ENCODE data around the gene PEX26.
"Not testable (repeated sequence)": the region's sequence is repeated elsewhere in the genome, so short reads cannot be mapped to it uniquely, and the experiment has no call there.

PEX26 gene

GRCh38 chr22:18056807-18057474 lies 20.8 kb upstream of the PEX26 start:
- DNase-seq: no peak

DNA sequence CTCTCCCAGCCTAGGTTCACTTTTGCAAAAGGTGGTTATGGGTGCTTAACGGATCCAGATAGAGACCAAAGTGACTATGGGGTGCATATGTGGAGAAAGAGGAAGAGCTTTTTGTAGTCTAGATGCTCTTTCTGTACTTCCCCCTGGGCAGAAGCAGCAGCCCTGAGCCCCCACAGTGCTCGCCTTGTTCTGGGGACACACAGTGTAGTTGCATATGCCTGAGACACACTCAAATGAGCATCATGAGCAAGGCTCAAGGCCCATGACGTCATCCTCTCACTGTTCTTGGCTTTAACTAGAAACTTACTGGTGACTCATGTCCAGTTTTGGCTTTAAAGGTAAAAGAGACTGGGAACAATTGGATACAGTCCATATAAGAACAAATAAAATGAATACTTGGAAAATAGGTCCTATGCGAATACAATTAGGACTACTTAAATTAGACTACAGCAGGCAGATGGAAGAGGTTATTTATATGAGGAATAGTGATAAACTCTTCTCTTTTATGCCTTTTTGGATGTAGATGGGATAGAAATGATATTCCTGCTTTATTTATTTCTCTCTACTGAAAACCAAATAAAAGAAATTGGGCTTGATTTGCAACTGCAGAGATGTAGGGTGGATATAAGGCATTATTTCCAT lies 20.1 kb upstream of the PEX26 start:
- DNase-seq: no peak

DNA sequence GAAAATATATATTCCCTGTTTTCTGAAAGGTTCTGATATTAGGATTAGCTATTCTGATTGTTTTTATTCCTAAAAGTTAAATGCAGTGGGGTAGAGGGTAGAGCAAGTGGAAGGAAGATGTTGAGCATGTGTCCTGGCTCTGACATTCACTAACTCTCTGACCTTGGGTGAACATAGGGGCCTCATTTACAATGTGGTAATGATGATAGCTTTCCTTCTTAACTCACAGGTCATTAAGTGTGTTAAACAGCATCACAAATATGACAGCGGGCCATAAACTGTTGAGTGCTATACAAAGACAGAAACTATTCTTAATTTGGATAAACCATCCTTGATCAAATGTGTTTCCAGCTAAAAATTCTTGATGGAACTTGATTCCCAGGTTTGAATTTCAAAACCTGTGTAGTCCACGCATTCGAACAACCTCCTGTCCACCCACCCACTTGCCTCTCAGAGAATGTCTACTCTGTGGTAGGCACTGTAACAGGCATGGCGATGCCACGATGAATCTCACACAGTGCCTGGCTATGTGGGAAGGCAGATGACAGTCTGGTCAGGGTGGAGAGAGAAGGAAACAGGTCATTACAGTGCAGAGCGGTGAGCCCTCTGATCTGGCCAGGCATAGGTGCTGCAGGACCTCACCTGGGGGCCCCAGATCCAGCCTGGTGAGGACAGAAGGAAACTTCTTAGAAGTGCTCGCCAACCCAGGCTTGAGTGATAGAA lies 19.3 kb upstream of the PEX26 start:
- no peak for DNase-seq

- DNase-seq: no peak
Observed at GRCh38 chr22:18059094-18059417, 18.7 kb upstream of the PEX26 start.

DNA sequence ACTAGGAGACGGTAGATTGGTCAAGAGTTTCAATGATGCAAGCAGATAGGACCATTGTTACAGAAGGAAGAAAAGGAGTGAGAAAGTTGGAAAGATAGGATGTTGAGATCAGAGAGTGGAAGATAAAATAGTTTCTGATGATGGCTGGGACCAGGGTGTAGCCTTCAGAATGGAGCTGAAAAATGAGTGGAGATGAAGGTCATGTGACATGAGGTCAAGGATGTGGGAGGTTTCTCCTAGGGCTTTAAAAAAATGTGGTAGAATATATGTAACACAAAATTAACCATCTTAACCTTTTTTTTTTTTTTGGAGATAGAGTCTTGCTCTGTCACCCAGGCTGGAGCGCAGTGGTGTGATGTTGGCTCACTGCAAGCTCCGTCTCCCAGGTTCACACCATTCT lies 18.3 kb upstream of the PEX26 start:
- DNase-seq: no peak

DNA sequence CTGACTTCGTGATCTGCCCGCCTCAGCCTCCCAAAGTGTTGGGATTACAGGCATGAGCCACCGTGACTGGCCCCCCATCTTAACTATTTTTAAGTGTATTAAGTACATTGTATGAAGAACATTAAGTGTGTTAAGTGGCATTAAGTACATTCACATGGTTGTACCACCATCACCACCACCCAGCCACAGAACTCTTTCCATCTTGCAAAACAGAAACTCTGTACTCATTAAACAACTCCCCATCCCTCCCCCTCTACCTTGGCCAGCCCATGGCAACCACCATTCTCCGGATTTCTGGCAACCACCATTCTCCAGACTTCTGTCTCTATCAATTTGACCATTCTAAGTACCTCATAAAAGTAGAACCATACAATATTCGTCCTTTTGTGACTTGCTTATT lies 17.8 kb upstream of the PEX26 start:
- no peak for DNase-seq

- no peak for DNase-seq
Observed at GRCh38 chr22:18060646-18061620, 16.9 kb upstream of the PEX26 start.

GRCh38 chr22:18062421-18062820 lies 15.4 kb upstream of the PEX26 start:
- no peak for DNase-seq

- no peak for DNase-seq
Observed at GRCh38 chr22:18063306-18063705, 14.5 kb upstream of the PEX26 start.

GRCh38 chr22:18063715-18064114 lies 14.1 kb upstream of the PEX26 start:
- DNase-seq: not testable (repeated sequence)

DNA sequence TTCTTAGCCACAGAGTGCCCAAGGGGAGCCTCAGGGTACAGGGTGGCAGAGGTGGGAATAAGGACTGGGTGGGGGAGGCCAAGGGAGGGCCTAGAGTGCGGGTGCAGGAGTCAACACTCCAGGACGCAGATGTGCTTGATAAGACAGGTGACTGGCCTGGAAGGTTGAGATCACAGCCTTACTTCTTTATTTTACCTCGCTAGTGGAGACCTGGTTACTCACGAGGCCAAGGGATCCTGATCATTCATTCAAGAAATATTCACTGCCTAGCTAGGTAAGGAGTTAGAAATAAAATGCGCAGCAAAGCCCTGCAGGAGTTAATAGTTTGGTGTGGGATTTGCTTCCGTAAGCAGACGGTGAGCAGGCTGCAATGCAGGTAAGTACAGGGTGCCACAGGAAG lies 13.2 kb upstream of the PEX26 start:
- DNase-seq: no peak

DNA sequence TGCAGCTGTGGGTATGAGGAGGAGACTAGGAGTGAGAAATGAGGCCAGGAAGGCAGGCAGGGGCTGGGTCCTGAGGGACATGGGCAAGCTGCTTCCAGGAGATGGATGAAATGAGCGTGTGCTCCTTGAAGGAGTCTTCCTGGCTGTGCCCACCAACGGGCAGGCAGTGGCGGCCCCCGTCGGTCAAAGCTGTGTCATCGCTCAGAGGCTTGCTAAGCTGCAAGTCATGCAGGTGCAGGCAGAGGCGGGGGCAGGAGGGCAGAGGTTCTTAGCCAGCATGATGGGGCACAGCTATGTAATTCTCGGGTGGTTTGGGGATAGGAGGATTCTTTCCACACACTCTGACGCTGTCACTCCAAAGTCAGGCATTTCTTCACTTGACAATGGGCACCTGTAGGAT lies 12.5 kb upstream of the PEX26 start:
- DNase-seq: no peak

GRCh38 chr22:18066181-18066859 lies 11.5 kb upstream of the PEX26 start:
- no peak for DNase-seq

GRCh38 chr22:18067121-18067520 lies 10.7 kb upstream of the PEX26 start:
- no peak for DNase-seq

- no peak for DNase-seq
Observed at GRCh38 chr22:18067548-18068341, 10.0 kb upstream of the PEX26 start.

- no peak for DNase-seq
Observed at GRCh38 chr22:18068381-18068988, 9.3 kb upstream of the PEX26 start.

DNA sequence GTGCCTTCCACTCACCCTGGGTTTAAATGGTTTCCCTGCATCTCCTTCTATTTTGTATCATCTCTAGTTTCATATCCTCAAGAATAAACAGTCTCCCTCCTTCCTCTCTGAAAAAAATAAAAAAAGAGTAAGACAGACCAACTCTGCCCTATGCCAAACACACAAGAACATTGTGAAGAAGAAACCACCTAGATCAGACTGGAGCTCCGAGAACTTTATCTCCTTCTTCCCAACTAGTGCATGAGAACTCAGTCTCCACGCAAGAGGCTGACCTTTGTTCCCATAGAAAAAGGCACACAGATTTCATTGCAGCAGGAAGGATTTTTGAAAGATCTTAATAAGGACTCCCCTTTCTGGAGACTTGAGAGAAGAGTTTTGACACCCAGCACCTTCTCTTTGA lies 8.7 kb upstream of the PEX26 start:
- DNase-seq: no peak

GRCh38 chr22:18070041-18070440 lies 7.7 kb upstream of the PEX26 start:
- DNase-seq: no peak

DNA sequence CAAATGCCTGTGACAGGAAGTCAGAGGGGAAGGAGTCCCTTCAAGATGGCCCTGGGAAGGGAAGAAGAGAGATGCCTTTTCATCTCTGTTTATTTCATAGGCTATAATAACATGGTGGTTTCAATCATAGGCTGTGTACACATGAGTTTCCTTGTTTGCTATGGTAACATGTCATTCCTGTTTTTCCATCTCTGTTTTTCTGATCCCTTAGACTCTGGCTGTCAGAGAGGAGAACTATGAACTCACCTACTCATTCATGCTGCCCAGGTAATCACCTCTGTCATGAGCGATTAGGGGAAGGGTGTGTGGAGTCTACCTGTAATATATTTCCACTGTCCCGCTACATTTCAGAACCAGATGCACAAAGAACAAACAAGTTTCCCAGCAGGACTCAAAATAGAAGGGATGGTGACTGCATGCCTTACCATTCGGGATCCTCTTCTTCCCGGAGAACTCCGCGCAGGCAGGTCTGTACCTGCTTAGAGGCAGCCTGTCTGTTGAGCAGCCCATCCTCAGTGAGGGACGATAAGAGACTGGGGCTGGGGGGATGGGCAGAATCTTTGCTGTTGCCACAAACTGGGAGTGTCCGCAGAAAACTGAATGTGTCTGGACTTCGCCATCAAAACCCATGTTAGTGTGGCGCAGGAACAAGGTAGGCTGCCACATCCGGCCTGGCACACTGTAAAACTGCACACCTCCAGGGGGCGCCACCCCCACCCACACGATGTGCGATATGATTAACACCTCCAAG lies 7.1 kb upstream of the PEX26 start:
- DNase-seq: no peak

DNA sequence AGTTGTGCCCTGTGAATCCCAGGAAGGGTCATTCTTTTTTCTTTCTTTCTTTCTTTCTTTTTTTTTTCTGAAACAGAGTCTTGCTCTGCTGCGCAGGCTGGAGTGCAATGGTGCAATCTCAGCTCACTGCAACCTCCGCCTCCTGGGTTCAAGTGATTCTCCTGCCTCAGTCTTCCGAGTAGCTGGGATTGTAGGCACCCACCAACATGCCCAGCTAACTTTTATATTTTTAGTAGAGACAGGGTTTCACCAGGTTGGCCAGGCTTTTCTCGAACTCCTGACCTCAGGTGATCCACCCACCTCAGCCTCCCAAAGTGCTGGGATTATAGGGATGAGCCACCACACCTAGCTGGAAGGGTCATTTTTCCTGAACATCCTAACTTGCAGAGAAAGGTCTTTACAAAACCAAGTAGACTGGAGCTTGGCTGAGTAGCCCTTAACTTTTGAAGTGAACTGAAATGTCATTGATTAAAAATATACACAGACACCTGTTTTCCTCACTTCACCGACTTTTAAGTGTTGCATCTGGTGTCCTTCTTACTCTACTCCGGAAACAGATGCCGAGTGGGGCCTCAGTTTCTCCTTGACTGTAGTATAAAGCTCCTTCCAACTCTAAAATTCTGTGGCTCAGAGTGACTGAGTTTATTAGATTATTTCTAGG lies 6.4 kb upstream of the PEX26 start:
- DNase-seq: not testable (repeated sequence)

Measured in NCI-H1930 (cell line).